ELF-1 (cell line): Measurements from ENCODE around the gene ADAMTS13.
"Not testable (repeated sequence)": the region's sequence is repeated elsewhere in the genome, so short reads cannot be mapped to it uniquely, and the experiment has no call there.

Source experiments
- DNase-seq: peaks from one replicate; pipeline ENCODE4 v3.0.0-alpha.2; 2016; ENCODE audit warnings: low read depth, low spot score

Gene ADAMTS13

GRCh38 chr9:133424187-133424586, 2.0 kb downstream of the ADAMTS13 start:
- DNase-seq: no peak

- no peak for DNase-seq
These were observed 3.0 kb downstream of the ADAMTS13 start for GRCh38 chr9:133425049-133425632.

DNA sequence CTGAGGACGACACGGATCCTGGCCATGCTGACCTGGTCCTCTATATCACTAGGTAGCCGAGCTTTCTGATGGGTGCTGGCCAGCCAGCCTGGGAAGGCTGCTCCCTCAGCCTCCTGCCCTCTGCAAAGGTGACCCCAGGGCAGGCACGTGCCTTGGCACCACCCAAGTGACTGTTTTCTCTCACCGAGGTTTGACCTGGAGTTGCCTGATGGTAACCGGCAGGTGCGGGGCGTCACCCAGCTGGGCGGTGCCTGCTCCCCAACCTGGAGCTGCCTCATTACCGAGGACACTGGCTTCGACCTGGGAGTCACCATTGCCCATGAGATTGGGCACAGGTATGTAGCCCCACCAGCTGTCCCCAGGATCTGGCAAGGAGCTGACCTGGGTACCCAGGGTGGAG, 3.8 kb downstream of the ADAMTS13 start:
- no peak for DNase-seq

DNA sequence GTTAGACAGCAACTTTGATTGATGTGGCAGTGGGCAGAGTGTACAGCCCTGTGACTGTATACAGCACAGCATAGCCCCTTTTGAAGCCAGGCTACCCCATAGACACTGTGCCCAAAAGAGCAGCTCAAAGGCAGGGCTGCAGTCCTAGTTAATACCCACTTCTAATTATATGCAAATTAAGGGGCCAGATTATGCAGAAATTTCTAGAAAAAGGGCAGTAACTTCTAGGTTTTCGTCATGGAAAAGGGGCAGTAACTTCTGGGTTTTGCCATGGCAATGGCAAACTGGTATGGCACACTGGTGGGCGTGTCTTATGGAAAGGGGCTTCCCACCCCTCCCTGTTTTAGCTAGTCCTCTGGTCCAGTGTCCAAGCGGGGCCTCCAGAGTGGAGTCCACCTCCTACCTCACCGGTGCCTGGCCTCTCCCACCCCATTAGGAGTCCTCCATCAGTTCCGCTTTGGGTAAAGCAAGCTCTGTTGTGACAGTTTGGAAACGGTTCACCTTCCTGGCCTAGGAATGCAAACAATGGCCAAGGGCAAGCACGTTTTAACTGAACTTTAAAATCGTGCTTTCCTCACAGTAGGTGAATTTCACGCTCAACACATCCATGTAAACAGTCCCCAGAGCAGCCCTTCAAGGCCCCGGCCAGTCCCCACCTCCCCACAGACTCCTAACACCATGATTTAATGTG, 5.6 kb downstream of the ADAMTS13 start:
- peak; percentile 26 for DNase-seq

DNA sequence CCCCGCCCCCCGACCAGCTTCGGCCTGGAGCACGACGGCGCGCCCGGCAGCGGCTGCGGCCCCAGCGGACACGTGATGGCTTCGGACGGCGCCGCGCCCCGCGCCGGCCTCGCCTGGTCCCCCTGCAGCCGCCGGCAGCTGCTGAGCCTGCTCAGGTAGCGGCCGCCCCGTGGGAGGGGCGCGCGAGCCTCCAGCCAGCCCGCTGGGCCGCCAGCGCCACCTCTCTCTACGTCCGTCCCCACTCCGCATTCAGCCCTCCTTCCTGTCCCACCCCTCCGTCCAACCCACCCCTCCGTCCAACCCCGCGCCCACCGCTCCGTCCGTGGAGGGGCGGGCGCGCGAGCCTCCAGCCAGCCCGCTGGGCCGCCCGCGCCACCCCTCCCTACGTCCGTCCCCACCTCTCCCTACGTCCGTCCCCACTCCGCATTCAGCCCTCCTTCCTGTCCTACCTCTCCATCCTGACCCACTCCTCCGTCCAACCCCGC, 6.5 kb downstream of the ADAMTS13 start:
- DNase-seq: peak; percentile 64

GRCh38 chr9:133429214-133429613, 7.0 kb downstream of the ADAMTS13 start:
- no peak for DNase-seq

GRCh38 chr9:133429641-133430161, 7.5 kb downstream of the ADAMTS13 start:
- peak; percentile 80 for DNase-seq

DNA sequence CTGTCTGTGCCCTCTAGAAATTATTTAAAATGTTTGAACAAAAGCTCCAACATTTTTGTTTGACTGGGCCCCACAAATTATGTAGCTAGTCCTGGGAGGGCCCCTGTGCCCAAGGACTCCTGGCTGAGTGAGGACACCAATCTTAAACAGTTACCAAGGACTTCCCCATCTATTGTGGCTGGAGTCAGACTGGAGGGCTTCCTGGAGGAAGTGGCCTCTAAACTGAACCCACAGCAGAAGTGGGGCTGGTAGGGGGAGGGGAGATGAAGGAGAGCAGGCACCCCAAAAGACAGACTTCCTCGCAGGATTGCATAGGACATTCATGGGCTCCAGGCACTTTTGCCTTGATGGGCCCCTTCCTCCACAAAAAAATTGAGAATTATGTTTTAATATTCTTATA, 8.1 kb downstream of the ADAMTS13 start:
- no peak for DNase-seq

GRCh38 chr9:133433351-133433843, 11.2 kb downstream of the ADAMTS13 start:
- no peak for DNase-seq

- no peak for DNase-seq
These were observed 14.5 kb downstream of the ADAMTS13 start for GRCh38 chr9:133436681-133437080.

GRCh38 chr9:133437753-133438531, 15.8 kb downstream of the ADAMTS13 start:
- peak; percentile 57 for DNase-seq

- DNase-seq: no peak
These were observed 17.2 kb downstream of the ADAMTS13 start for GRCh38 chr9:133439337-133439736.

GRCh38 chr9:133440874-133441273, 18.7 kb downstream of the ADAMTS13 start:
- no peak for DNase-seq

- no peak for DNase-seq
These were observed 19.4 kb downstream of the ADAMTS13 start for GRCh38 chr9:133441571-133441970.

- DNase-seq: no peak
These were observed 21.1 kb downstream of the ADAMTS13 start for GRCh38 chr9:133443248-133443647.

GRCh38 chr9:133443982-133444381, 21.8 kb downstream of the ADAMTS13 start:
- no peak for DNase-seq

- no peak for DNase-seq
These were observed 23.3 kb downstream of the ADAMTS13 start for GRCh38 chr9:133445293-133445969.

GRCh38 chr9:133448487-133448972, 26.4 kb downstream of the ADAMTS13 start:
- DNase-seq: no peak

GRCh38 chr9:133449760-133450159, 27.6 kb downstream of the ADAMTS13 start:
- no peak for DNase-seq

GRCh38 chr9:133451865-133452264, 29.7 kb downstream of the ADAMTS13 start:
- not testable (repeated sequence) for DNase-seq

DNA sequence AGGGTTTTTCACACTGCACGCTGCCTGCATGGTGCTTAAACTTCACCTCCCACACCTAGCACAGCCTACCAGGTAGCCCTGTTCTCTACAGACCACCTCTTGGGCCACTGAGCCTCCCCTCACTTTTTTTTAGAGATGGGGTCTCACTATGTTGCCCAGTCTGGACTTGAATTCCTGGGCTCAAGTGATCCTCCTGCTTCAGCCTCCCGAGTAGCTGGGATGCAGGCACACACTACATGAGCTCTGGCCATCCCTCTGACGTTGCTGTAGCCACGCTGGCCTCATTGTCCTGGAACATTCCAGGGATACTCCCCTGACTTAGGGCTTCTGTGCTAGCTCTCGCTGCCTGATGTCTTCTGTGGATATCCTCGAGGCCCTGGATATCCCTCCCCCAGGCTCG, 30.4 kb downstream of the ADAMTS13 start:
- no peak for DNase-seq
